OCI-LY1 (cell line): ENCODE results near the gene TRAF3IP1.
A peak's percentile ranks its signal among the peaks of the same experiment; 100 is the strongest.

ENCODE experiments used
- H2AFZ ChIP-seq: fragments of 200-600 bp; sonication (generic), shearing (Covaris generic); 2 replicates; pipeline ENCODE4 v1.6.0; 2014; ENCODE audit warnings: antibody characterized with exemption, mild to moderate bottlenecking, low read length
- H3F3A ChIP-seq: fragments of 200-600 bp; sonication (generic), shearing (Covaris generic); 2 replicates; pipeline ENCODE4 v1.6.0; 2014; ENCODE audit warnings: mild to moderate bottlenecking, antibody characterized with exemption, low read length, moderate library complexity; ENCODE audit not compliant: insufficient read depth
- H3K27ac ChIP-seq: fragments of 200-600 bp; sonication (generic); 2 replicates; pipeline ENCODE4 v1.5.1; 2014; ENCODE audit warnings: low read length, mixed run types, mild to moderate bottlenecking, low read depth; ENCODE audit not compliant: poor library complexity, severe bottlenecking
- H3K27me3 ChIP-seq: fragments of 200-600 bp; sonication (generic); 2 replicates; pipeline ENCODE4 v1.6.0; 2014; ENCODE audit warnings: antibody characterized with exemption, mild to moderate bottlenecking, low read length, moderate library complexity; ENCODE audit not compliant: insufficient read depth
- H3K36me3 ChIP-seq: fragments of 200-600 bp; sonication (generic); 2 replicates; pipeline ENCODE4 v1.6.1; 2014; ENCODE audit warnings: mild to moderate bottlenecking, antibody characterized with exemption, low read length, moderate library complexity, mixed read lengths; ENCODE audit not compliant: insufficient read depth
- H3K4me1 ChIP-seq: fragments of 200-600 bp; sonication (generic); 2 replicates; pipeline ENCODE4 v1.5.1; 2014; ENCODE audit warnings: mild to moderate bottlenecking, low read length, moderate library complexity; ENCODE audit not compliant: insufficient read depth, severe bottlenecking
- H3K4me2 ChIP-seq: fragments of 200-600 bp; sonication (generic), shearing (Covaris generic); 2 replicates; pipeline ENCODE4 v1.6.1; 2014; ENCODE audit warnings: low read length
- H3K4me3 ChIP-seq: fragments of 200-600 bp; sonication (generic); 2 replicates; pipeline ENCODE4 v1.5.1; 2014; ENCODE audit warnings: low read length, low read depth, mild to moderate bottlenecking, mixed read lengths; ENCODE audit not compliant: poor library complexity, severe bottlenecking
- H3K79me2 ChIP-seq: fragments of 200-600 bp; shearing (Covaris generic); 2 replicates; pipeline ENCODE4 v1.6.1; 2016; ENCODE audit warnings: mixed run types, low read length, mixed read lengths; ENCODE audit not compliant: insufficient read depth
- H3K9ac ChIP-seq: fragments of 200-600 bp; sonication (generic), shearing (Covaris generic); 2 replicates; pipeline ENCODE4 v1.6.1; 2014; ENCODE audit warnings: mild to moderate bottlenecking, low read length, mixed read lengths
- H3K9me2 ChIP-seq: fragments of 200-600 bp; sonication (generic), shearing (Covaris generic); 2 replicates; pipeline ENCODE4 v1.6.1; 2014; ENCODE audit warnings: low read depth, mild to moderate bottlenecking, low read length, mixed read lengths
- H3K9me3 ChIP-seq: fragments of 200-600 bp; shearing (Covaris generic); 2 replicates; pipeline ENCODE4 v1.6.1; 2014; ENCODE audit warnings: low read length, mixed read lengths
- H4K20me1 ChIP-seq: fragments of 200-600 bp; sonication (generic), shearing (Covaris generic); 2 replicates; pipeline ENCODE4 v1.6.0; 2016; ENCODE audit warnings: mild to moderate bottlenecking, low read length; ENCODE audit not compliant: insufficient read depth
- EZH2 ChIP-seq: fragments of 200-600 bp; sonication (generic), shearing (Covaris generic); IDR thresholded peaks from 2 replicates; pipeline ENCODE4 v1.8.0; 2017; ENCODE audit warnings: borderline replicate concordance, mixed run types, mild to moderate bottlenecking, antibody characterized with exemption, low read length, moderate library complexity, mixed read lengths
- TF ChIP-seq, protein P1 (sequence below): fragments of 200-600 bp; sonication (generic), shearing (Covaris generic); IDR thresholded peaks from 2 replicates; pipeline ENCODE4 v1.5.1; 2017; ENCODE audit warnings: mild to moderate bottlenecking, antibody characterized with exemption, low read length, moderate library complexity, mixed read lengths

Gene TRAF3IP1

DNA sequence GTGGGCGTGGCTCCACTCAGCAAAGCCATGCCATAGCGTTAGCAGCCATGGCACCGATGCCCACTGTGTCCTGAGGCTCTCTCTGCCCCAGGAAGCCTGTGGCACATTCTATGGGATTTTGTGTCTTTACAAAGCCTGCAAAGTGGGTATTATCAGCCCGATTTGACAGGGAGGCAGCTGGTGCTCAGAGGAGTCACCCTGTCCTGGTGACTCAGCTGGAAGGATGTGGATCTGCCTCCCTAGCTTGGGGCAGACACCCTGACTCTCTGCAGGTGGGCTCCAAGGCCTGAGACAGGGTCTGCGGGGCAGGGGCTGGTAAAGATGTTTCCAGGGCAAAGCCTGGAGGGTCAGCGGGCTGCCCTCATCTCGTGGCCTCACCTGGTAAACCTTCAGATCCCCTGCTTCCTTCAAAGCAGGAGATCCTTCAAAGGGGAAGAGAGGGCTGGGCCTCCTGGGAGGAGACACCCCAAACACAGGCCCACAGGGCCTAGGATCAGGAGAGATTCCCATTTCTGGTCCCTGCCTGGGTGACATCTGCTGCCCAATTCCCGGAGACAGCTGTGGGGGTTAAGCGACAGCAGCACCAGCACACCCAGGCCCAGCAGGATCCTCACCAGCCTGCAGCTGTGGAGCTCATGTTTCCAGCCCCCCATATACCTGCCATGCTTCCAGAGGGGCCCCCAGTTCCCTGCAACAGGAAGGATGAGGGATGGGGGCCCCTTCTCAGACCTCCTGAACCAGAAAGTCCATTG is 103.4 kb downstream of the TRAF3IP1 start:
- H3K36me3 ChIP-seq, result no peaks in the 10 kb centered on the region
- TF ChIP-seq, protein P1, sequence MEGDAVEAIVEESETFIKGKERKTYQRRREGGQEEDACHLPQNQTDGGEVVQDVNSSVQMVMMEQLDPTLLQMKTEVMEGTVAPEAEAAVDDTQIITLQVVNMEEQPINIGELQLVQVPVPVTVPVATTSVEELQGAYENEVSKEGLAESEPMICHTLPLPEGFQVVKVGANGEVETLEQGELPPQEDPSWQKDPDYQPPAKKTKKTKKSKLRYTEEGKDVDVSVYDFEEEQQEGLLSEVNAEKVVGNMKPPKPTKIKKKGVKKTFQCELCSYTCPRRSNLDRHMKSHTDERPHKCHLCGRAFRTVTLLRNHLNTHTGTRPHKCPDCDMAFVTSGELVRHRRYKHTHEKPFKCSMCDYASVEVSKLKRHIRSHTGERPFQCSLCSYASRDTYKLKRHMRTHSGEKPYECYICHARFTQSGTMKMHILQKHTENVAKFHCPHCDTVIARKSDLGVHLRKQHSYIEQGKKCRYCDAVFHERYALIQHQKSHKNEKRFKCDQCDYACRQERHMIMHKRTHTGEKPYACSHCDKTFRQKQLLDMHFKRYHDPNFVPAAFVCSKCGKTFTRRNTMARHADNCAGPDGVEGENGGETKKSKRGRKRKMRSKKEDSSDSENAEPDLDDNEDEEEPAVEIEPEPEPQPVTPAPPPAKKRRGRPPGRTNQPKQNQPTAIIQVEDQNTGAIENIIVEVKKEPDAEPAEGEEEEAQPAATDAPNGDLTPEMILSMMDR, result no peak
- no peak for TF ChIP-seq EZH2
- H3K4me2 ChIP-seq, result no peak overlapping the region
- H3K79me2 ChIP-seq, result peaks cover 16% of the 10 kb centered on the region
- H2AFZ ChIP-seq, result no peak overlapping the region
- H3K9me2 ChIP-seq, result no peaks in the 10 kb centered on the region
- H3K4me1 ChIP-seq, result peaks cover 25% of the 10 kb centered on the region
- no peak overlapping the region for H3K9ac ChIP-seq
- H3K27ac ChIP-seq, result no peak overlapping the region
- H3K9me3 ChIP-seq, result no peaks in the 10 kb centered on the region
- no peaks in the 10 kb centered on the region for H4K20me1 ChIP-seq
- H3F3A ChIP-seq, result no peaks in the 10 kb centered on the region
- H3K27me3 ChIP-seq, result 0 out of 2 replicates have a peak, but pooled peaks cover 7% of the 10 kb centered on the region
- H3K4me3 ChIP-seq, result no peak overlapping the region

DNA sequence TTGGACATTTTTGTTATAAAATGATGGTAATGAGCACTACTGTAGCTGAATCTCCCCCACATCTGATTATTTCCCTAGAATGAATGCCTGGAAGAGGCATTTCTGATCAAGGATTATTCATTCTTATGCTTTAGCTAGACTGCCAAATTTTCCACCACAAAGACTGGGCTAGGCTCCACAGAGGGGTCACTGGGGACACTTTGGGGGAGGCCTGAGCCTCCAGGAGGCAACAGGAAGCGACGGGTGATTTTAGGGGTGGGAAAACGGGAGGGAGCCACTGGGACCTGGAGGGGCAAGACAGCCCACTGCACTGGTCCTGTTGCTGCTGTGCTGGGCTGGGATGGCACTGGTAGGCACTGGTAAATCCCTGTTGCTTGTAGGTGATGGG is 104.0 kb downstream of the TRAF3IP1 start:
- Histone ChIP-seq H3K27ac (no peak overlapping the region), H3K27me3 (0 out of 2 replicates have a peak, but pooled peaks cover 7% of the 10 kb centered on the region), H3F3A (no peaks in the 10 kb centered on the region), H3K79me2 (peaks cover 21% of the 10 kb centered on the region), H2AFZ (no peak overlapping the region), H3K4me3 (no peak overlapping the region), H4K20me1 (no peaks in the 10 kb centered on the region), H3K36me3 (no peaks in the 10 kb centered on the region), H3K4me1 (peaks cover 26% of the 10 kb centered on the region), H3K4me2 (no peak overlapping the region), H3K9me3 (no peaks in the 10 kb centered on the region), H3K9me2 (no peaks in the 10 kb centered on the region), H3K9ac (no peak overlapping the region)
- no peak for TF ChIP-seq EZH2
- TF ChIP-seq, protein P1, result no peak

DNA sequence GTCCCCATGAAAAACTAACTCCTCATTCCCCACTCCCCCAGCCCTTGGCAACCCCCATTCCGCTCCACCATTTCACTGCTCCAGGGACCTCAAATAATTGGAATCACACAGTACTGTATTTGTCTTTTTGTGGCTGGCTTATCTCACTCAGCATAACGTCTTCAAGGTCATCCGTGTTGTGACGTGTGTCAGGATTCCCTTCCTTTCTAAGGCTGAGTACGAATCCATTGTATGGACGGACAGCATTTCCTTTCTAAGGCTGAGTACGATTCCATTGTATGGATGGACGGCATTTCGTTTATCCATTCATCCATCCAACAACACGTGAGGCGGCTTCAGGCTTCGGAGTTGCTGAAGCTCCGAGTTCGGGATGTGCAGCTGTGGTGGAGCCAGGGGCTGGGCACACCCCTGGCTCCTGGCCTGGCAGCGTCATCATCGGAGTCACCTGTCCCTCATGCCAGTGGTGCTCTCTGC is 105.2 kb downstream of the TRAF3IP1 start:
- Histone ChIP-seq H3K79me2 (peaks cover 29% of the 10 kb centered on the region), H3K9ac (peak overlapping the region; percentile 95; the same call in 1 of the 2 replicates), H3F3A (no peaks in the 10 kb centered on the region), H3K9me3 (no peaks in the 10 kb centered on the region), H3K27me3 (0 out of 2 replicates have a peak, but pooled peaks cover 4% of the 10 kb centered on the region), H2AFZ (no peak overlapping the region), H3K4me2 (peak overlapping the region; percentile 98), H3K4me3 (peak overlapping the region; percentile 93), H3K27ac (no peak overlapping the region), H3K4me1 (peaks cover 26% of the 10 kb centered on the region), H4K20me1 (no peaks in the 10 kb centered on the region), H3K9me2 (no peaks in the 10 kb centered on the region), H3K36me3 (peaks cover 7% of the 10 kb centered on the region)
- no peak for TF ChIP-seq EZH2
- TF ChIP-seq, protein P1, result no peak
